GM19324 (cell line): ENCODE measurements around the gene HSPB9.
A peak's percentile ranks its signal among the peaks of the same experiment; 100 is the strongest.

Experiments used
- ATAC-seq: cut with Tn5 transposase; IDR thresholded peaks from one replicate; pipeline ENCODE4 v1.9.1; 2021; ENCODE audit warnings: mild to moderate bottlenecking, moderate library complexity; ENCODE audit not compliant: unreplicated experiment, low FRiP score

Gene HSPB9

DNA sequence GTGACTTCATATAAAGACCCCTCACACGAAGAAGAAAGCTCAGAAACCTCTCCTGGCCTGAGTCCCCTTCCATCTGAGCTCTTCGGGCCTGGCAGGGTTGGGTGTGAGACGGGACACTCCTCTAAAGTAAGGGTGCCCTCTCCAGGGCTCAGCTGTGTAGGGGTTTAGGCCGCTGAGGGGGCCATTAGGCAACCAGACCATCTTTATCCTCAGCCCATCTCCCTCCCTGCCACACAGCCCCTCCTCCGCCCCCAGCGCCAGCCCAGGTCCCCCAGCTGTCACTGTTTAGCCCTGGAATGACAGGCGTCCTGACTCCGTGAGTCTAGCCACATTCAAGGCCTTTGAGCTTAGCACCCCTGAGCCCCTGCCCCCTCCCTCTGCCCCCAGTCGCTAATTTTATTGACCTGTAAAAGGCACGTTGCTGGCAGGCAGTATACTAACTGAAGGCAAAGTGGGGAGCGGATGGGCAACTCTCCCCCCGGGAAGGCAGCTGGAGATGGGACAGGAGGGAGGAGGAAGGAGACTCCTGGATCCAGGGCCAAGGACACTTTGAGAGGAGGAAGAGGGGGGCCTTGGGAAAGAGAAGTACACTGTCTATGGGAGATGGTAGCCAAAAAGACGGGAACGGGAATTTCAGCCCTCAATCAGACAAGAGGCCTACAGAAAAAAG is 23.7 kb upstream of the HSPB9 start:
- no peak for ATAC-seq

DNA sequence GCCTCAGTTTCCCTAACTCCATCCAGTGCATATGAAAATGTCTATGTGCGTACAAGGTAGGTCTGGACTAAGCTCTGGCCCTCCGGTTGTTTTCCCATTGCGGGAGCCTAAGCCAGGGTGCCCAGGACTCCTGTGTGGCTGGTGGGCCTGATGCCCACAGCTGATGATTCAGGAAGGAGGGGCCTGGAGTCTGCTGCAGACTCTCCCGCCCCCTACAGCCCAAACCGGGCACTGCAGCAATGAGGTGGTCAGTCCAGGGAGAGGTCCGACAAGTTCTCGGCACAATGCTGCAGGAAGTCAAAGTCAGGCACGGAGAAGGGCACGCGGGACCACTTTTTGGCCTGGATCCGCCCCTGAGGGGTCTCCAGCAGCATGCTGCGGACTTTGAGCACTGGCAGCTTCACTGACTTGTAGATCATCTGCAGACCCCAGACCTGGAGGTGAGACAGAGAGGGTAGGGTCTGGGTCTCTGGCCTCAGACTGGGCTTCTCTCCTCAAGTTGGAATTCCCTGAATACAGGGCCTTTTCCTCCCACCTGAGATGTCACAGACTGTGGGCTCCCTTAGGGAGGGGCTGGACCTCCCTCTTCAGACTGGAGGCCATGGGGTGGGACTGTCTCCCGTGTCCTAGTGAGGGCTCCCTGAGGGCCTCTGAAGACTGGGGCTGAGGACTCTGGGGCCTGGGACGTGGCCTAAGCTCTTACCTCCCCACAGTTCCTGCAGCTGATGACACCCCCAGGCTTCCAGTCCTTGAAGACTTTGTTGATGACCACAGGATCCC is 20.9 kb upstream of the HSPB9 start:
- no peak for ATAC-seq

DNA sequence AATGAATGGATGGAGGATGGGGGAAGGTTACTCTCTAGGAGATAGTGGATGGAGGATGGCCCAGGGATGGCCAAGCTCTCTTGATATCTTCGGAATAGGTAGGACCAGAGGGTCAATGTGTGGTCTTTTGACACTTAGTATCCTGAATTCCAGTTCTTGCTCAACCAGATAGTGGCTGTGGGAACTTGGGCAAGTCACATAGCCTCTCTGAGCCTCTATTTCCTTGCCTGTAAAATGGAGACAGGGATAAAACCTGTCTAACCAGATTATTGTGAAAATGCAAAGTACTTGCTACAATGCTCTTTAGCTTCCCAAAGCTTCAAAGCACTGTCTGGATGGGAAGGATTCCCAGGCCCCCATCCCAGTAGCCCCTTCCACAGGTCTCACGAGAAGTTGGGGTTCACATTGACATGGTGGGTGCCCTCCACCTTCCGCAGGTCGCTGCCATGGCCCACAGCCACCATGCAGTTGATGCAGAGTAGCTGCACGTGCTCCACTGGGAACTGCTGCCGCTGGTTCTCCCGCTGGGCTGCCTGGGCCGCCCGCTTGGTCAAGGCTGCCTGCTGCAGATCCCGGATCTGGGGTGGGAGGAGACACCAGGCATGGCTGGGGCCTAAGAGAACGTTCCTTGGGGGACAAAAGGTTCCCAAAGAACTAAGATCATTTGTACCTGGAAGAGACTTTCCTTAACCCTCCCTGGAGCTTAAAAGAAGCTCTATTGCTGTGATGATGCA is 19.2 kb upstream of the HSPB9 start:
- no peak for ATAC-seq

- ATAC-seq = no peak
Measured at GRCh38 chr17:42104264-42104663, 18.3 kb upstream of the HSPB9 start.

- ATAC-seq = no peak
Measured at GRCh38 chr17:42106009-42106408, 16.6 kb upstream of the HSPB9 start.

DNA sequence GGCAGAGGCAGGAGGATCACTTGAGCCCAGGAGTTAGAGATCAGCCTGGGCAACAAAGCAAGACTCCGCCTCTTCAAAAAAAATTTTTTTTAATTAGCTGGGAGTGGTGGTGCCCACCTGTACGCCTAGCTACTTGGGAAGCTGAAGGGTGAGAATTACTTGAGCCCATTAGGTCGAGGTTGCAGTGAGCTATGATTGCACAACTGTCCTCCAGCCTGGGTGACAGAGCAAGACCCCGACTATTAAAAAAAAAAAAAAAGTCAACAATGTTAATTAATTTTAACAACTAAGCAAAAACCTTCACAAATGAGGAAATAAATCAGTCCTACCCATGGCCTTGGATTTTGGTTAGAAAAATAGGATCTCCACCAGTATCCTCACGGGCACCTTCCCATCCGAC is 15.5 kb upstream of the HSPB9 start:
- no peak for ATAC-seq

DNA sequence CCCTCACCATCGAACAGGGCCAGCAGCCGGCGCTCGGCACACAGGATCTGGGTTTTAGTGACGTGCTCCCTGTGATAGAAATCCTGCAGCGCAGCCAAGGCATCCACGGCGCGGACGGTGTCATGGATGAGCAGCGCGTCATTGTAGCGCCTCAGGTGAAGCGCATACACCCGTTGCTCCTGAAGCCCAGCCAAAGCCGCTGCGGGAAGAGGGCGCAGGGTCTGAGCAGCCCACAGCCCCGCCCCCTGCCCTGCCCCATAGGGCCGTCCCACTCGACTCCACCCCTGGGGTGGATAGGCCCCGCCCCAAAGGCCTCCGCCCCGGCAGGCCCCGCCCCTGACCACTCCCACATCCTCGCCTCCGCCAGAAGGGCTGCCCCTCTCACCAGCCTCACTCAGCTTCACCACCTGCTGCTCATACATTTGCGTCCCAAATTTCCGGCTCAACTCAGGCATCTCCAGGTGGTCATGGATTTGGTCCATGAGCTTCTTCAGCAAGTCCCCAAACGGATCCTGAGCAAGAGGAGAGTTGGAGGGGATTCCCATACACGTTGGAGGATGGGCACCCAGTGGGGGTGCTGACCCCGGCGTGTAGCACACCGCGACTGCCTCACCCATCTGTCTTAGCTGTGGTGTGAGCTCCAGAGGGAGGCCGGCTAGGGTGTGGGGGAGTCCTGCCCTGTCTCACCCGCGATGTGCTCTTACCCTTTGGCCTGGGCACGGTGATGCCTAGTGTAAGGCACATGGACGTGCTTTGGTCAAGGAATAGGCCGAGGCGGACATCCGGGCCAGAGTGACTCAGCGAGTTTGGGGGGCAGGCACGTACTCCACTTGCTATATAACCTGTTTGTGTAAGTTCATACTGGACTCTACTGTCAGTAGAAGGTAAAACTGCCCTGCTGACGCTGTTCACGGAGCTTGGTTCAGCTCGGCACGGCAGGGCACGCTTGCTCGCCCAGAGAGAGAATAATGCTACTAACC is 14.7 kb upstream of the HSPB9 start:
- ATAC-seq = no peak

- no peak for ATAC-seq
Measured at GRCh38 chr17:42109086-42109485, 13.5 kb upstream of the HSPB9 start.

- ATAC-seq = no peak
Measured at GRCh38 chr17:42110301-42111264, 12.0 kb upstream of the HSPB9 start.

DNA sequence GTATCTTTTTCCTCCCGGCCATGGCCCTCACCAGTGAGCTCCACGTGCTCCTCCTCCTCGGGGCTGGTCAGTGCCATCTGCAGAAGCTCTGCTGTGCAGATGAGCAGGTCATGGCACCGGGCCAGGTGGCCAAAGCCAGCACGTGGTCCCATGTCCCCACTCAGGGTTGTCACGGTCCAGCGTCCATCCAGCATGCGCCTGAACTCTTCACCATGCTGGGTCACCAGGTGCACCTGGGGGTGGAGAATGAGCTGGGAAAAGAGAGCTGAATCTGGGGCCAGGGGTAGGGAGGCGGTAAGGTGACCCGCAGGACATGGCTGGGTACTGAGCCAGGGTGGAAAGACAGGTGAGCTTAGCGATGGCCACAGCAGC is 11.4 kb upstream of the HSPB9 start:
- ATAC-seq = no peak

DNA sequence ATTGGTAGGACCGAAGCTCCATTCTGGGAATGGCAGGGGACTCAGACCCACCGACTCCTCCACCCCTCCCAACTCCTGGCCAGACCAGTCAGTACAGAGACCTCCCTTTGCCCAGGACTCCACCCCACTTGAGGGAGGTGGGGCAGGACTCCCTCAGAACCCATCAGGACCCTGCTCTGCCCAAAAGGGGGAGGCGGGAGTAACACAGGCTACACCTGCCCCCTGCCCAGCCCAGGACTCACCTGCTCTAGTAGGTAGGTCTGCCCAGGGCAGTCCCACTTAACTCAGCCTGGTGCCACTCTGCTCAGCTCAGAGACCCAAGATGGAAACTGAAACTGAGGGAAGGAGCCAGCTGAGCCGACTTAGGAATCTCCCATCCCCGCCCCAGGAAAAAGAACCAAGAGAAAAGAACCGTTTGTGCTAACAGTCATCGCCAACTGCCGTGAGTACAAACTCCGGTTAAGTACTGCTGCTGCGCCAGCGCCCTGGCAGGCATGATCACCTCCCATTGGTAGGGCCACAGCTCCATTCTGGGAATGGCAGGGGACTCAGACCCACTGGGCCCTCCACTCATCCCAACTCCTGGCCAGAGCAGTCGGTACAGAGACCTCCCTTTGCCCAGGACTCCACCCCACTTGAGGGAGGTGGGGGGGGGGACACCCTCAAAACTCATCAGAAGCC is 10.6 kb upstream of the HSPB9 start:
- peak; percentile 13 for ATAC-seq

DNA sequence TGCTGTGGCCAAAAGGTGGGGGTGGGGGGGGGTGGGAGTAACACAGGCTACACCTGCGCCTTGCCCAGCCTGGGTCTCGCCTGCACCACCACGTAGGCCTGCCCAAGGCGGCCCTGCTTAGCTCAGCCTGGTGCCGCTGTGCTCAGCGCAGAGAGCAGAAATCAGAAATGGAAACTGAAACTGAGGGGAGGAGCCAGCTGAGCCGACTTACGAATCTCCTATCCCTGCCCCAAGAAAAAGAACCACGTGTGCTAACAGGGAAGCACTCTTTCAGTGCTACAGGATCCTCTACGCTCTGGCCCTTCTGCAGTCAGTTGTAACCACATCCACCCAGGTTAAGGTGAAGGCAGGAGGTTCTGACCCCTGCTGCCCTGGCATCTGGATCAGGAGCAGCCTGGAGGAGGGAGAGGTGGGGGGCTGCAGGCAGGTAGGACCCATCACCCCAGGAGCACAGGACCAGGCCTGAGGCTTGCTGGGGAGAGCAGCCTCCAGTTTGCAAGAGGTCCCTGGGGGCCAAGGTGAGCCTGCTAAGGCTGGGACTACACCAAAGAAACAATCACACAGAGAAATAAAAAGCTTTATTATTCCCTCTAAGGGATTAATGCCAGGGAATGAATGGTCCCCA is 9.9 kb upstream of the HSPB9 start, which contains the start of gene DHX58:
TSS of gene DHX58 (minus strand) at position 163 of the 625 bp plus-strand sequence. CDS start 822 bp downstream, outside the sequence.
- peak; percentile 42 for ATAC-seq

GRCh38 chr17:42113293-42114069 is 9.1 kb upstream of the HSPB9 start:
- ATAC-seq = no peak

GRCh38 chr17:42114118-42114517 is 8.5 kb upstream of the HSPB9 start:
- ATAC-seq = no peak

GRCh38 chr17:42116705-42117396 is 5.8 kb upstream of the HSPB9 start:
- no peak for ATAC-seq

GRCh38 chr17:42117397-42118125 is 5.0 kb upstream of the HSPB9 start:
- no peak for ATAC-seq
